Activated CD4-positive, alpha-beta T cell treated with anti-CD3 and anti-CD28 coated beads, Interleukin-2, Interleukin-6, amounts not matched to agents 100 ng/mL and 50 ng/mL, durations not matched to agents 16 hours and 8 hours (primary cell): ENCODE measurements around the gene LRRC71.
A peak's percentile ranks its signal among the peaks of the same experiment; 100 is the strongest.
"Not testable (repeated sequence)": the region's sequence is repeated elsewhere in the genome, so short reads cannot be mapped to it uniquely, and the experiment has no call there.

ENCODE experiments used
- DNase-seq: peaks from one replicate; pipeline ENCODE4 v3.0.0-alpha.2; 2020

LRRC71 gene

DNA sequence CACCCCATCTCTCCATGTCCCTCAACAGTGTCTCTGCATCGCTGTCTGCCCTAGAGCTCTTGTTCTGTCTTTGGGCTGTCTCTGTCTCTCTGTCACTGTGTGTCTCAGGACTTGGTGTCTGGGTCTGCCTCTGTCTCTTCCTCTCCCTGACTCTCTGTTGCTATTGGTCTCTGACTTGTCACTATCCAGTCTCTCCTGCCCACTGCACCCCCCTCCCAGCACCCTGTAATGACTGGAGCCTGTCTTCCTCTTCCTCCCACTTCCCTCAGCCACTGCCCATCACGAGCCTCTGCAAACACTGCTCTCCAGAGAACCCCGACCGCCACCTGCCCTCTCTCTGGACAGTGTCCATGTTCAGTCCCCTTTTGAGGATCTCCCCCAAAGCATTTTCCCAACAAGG, 14.8 kb upstream of the LRRC71 start:
- DNase-seq = no peak

- no peak for DNase-seq
Observed at GRCh38 chr1:156906206-156906906, 14.1 kb upstream of the LRRC71 start.

DNA sequence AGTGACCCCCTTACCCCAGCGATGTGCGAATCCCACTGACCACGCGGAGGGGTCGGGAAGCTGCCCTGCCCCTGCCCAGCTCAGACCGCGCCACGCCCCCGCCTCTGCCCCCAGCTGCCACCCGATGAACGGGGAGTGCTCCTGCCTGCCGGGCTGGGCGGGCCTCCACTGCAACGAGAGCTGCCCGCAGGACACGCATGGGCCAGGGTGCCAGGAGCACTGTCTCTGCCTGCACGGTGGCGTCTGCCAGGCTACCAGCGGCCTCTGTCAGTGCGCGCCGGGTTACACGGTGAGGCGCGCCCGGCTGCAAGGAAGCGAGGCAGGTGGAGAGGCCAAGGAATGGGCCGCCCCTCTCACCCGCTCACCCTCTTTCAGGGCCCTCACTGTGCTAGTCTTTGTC, 11.9 kb upstream of the LRRC71 start:
- no peak for DNase-seq

- no peak for DNase-seq
Observed at GRCh38 chr1:156908955-156909354, 11.5 kb upstream of the LRRC71 start.

GRCh38 chr1:156909671-156910070, 10.8 kb upstream of the LRRC71 start:
- DNase-seq = no peak

GRCh38 chr1:156910309-156910782, 10.1 kb upstream of the LRRC71 start:
- DNase-seq = peak; percentile 65

DNA sequence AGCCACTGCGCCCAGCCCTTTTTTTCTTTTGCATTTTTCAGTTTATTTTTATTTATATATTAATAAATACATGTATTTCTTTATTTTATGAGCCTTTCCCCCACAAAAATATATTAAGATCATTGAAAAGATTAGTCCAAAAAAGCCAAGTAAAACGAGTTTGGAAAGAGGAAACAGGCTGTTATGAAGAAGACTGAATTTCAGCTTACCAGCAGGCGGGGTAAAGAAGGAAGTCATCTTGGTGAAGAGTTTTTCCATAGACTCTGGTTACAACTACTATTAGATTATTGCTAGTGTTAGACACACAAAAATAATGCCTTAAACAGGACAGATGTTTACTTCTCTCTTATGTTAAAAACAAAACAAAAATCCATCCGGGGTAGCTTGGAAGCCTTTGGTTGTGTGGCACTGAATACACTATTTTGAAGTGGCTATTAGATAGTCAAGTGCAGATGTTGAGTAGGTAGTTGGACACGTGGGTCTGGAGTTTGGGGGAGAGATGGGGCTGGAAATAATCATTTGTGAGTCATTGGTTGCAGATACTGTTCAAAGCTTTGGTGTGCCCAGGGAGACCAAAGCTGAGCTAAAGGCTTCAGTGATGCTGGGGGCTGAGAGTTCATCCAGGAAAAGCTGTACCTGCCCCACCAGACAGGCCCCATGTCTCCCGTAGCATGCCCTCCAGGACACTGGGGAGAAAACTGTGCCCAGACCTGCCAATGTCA, 8.7 kb upstream of the LRRC71 start:
- no peak for DNase-seq

GRCh38 chr1:156912310-156912709, 8.1 kb upstream of the LRRC71 start:
- DNase-seq = no peak

- no peak for DNase-seq
Observed at GRCh38 chr1:156912861-156913808, 7.3 kb upstream of the LRRC71 start.

- no peak for DNase-seq
Observed at GRCh38 chr1:156913809-156914387, 6.5 kb upstream of the LRRC71 start.

DNA sequence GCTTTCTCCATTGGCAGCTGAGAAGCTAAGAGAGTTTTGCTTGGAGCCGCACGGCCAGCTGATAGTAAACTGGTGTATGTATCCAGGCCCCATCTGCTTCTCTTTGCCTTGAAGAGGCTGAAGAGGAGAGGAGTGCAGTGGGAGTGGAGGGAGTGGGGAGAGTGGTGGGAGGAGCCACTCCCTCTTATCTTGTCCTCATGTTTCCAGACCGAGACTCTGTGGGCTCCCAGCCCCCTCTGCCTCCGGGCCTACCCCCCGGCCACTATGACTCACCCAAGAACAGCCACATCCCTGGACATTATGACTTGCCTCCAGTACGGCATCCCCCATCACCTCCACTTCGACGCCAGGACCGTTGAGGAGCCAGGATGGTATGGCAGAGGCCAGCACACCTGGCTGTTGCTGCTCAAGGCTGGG, 6.0 kb upstream of the LRRC71 start:
- DNase-seq = no peak

- DNase-seq = no peak
Observed at GRCh38 chr1:156921053-156921529, 659 bp downstream of the LRRC71 start.

DNA sequence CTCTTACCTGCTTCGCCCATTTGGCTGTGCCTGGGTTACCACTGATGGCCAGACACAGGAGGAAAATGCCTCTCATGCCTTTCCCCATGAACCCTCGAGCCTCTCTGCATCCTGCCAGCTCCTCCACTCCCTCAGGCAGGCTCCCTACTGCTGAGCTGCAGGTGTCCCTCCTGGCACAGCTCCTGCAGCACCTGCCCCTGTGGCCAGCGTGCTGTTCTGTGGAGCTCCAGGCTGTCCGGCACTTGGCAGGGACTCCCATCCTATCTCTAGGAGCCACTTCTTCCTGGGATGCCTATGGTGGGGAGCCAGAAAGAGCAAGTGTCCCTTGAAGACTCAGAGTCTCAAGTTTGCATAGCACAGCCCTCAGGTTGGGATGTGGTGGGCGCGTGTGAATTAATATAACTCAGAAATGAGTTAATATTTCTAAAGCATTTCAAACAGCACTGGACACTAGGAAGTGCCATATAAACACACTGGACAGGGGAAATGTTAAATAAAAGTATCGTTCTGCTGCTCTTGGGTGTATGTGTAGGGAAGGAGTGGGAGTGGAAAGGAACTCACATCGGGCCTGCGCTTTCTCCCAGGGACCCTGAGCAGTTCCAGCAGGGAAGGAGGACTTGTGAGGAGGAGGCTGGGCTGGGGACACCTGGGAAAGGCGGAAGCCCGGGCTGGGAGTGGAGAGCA, 2.7 kb downstream of the LRRC71 start:
- DNase-seq = no peak

DNA sequence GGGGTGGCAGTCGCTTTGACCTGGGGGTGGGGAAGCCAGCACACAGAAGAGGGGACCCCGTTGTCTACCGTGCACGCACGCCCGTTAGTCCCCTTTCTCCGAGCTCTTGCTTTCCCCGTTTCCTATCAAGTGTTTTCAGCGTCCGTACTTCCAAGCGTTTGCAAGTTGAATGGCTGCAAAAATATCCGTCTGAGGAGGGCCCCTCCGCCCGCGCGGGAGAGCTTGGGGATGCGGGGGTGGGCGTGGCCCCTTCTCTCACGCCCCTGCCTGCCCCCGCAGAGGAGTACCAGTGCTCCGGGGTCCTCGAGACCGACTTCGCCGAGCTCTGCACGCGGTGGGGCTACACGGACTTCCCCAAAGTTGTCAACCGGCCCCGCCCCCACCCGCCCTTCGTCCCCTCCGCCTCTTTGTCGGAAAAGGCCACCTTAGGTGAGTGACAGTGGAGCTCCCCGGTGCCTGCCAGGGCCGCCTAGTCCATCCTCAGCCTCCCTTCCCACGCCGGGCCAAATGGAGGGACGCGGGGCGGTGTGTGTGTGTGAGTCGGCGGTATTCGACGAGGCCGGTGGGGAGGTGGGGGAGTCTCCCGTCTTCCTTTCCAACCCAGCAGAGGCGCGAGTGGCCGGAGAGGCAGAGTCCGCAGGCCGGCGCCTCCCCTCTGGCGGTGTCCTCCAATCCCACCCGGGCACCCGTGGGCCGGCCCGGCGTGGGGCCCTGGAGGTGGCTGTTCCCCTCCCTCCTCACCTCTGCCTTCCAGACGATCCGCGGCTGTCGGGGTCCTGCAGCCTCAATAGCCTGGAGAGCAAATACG, 3.4 kb downstream of the LRRC71 start:
- no peak for DNase-seq

GRCh38 chr1:156924478-156925153, 4.2 kb downstream of the LRRC71 start:
- DNase-seq = no peak

GRCh38 chr1:156925154-156926010, 5.0 kb downstream of the LRRC71 start:
- DNase-seq = no peak

GRCh38 chr1:156926175-156926574, 5.7 kb downstream of the LRRC71 start:
- DNase-seq = peak; percentile 28

DNA sequence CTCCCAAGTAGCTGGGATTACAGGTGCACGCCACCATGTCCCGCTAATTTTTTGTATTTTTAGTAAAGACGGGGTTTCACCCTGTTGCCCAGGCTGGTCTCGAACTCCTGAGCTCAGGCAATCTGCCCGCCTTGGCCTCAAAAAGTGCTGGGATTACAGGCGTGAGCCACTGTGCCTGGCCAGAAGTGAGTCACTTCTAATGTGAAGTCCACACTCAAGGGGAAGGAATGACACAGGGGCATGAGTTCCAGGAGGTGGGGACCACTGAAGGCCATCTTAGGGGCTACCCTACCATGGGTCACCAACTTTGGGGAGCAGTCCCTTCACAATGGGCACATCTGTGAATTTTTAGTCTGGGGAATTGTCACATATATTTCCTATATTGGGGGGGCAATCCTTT, 6.3 kb downstream of the LRRC71 start:
- not testable (repeated sequence) for DNase-seq

DNA sequence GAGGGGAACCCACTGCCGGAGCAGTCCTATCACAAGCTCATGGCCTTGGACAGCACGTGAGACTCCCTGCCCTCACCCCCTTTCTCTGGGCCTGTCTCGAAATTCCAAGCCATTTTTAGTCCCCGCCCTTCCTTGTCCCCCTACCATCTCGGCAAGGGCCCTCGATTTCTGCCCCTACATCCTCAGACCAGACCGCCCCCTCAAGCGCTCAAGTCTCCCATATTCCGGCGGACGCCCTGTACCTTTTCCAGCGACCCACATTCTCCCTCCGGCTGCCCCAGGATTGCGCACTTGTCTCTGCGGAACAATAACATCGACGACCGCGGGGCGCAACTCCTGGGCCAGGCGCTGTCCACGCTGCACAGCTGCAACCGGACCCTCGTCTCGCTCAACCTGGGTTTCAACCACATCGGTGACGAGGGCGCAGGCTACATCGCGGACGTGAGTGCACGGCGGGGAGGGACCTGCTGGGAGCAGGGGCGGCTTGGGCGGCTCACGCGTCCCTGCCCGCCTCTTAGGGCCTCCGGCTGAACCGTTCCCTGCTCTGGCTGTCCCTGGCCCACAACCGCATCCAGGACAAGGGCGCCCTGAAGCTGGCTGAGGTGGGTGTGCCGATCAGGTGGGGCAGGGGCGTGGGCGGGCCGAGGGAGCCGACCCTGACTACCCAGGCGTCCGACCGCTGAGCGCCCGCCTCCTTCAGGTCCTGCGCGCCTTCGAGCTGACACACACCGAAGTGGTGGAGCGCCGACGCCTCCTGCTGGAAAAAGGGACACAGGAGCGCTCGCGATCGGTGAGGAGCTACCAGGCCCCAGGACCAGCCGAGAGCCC, 7.0 kb downstream of the LRRC71 start:
- peak; percentile 69 for DNase-seq
